ENCODE data around the gene RAB34.

RAB34 gene

GRCh38 chr17:28700278-28700677, 17.4 kb downstream of the RAB34 start:
- ChIA-PET POLR2A (interaction anchor here (2.6 kb wide), 1 partner anchor 11 kb away, joined by 17 read pairs; the partner anchor contains the start of gene PROCA1), CTCF (interaction anchor here (0.5 to 0.7 kb wide), 3 partner anchors 142 to 1416 kb away, joined by 3 read pairs; partner anchors contain the start of gene FAM222B)

GRCh38 chr17:28698253-28698941, 19.3 kb downstream of the RAB34 start:
- Histone ChIP-seq H3K27ac (ENCODE audit: extremely low read depth, low read depth, low read length) (no peak overlapping the region), H3K4me1 (ENCODE audit: control insufficient read depth, insufficient read depth, low read length) (no peaks in the 10 kb centered on the region), H3K9me3 (ENCODE audit: control insufficient read depth, insufficient read depth, low read depth, low read length) (no peaks in the 10 kb centered on the region), H3K4me3 (ENCODE audit: low read depth, low read length) (no peak overlapping the region), H3K36me3 (ENCODE audit: control insufficient read depth in 2 of 2, insufficient read depth in 1 of 2, low read length in 2 of 2) (peaks cover 39 to 100% of the 10 kb centered on the region in 2 experiments)
- TF ChIP-seq ATF2 (tag by site-specific recombination; IDR thresholded peaks at IDR 0.05; ENCODE audit: low read depth): no peak
- no peak for TF ChIP-seq ZNF571 (tag by site-specific recombination; IDR thresholded peaks at IDR 0.05)
- 0 out of 2 replicates have a peak, but pooled peaks have one; percentile 46 for TF ChIP-seq ZNF600 (tag by site-specific recombination; IDR thresholded peaks at IDR 0.05)
- TF ChIP-seq, protein P1, sequence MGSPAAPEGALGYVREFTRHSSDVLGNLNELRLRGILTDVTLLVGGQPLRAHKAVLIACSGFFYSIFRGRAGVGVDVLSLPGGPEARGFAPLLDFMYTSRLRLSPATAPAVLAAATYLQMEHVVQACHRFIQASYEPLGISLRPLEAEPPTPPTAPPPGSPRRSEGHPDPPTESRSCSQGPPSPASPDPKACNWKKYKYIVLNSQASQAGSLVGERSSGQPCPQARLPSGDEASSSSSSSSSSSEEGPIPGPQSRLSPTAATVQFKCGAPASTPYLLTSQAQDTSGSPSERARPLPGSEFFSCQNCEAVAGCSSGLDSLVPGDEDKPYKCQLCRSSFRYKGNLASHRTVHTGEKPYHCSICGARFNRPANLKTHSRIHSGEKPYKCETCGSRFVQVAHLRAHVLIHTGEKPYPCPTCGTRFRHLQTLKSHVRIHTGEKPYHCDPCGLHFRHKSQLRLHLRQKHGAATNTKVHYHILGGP (tag by site-specific recombination; IDR thresholded peaks at IDR 0.05): no peak
- TF ChIP-seq ZBTB44 (tag by site-specific recombination; IDR thresholded peaks at IDR 0.05): no peak
- TF ChIP-seq TSHZ1 (tag by site-specific recombination; IDR thresholded peaks at IDR 0.05; ENCODE audit: borderline replicate concordance): no peak
- ChIA-PET POLR2A (interaction anchor here (1.0 kb wide), 1 partner anchor 13 kb away, joined by 3 read pairs; the partner anchor contains the start of gene PROCA1), CTCF (interaction anchor here (0.8 kb wide), 1 partner anchor 51 kb away, joined by 5 read pairs; no protein-coding TSS in a partner anchor)

More at GRCh38 chr17:28700278-28700677, 17.4 kb downstream of the RAB34 start:
- Histone ChIP-seq H3K27ac (ENCODE audit: extremely low read depth, low read depth, low read length) (no peak overlapping the region), H3K4me3 (ENCODE audit: low read depth, low read length) (no peak overlapping the region), H3K36me3 (ENCODE audit: control insufficient read depth in 2 of 2, insufficient read depth in 1 of 2, low read length in 2 of 2) (peaks cover 28 to 98% of the 10 kb centered on the region in 2 experiments), H3K9me3 (ENCODE audit: control insufficient read depth, insufficient read depth, low read depth, low read length) (no peaks in the 10 kb centered on the region), H3K4me1 (ENCODE audit: control insufficient read depth, insufficient read depth, low read length) (no peaks in the 10 kb centered on the region)
- TF ChIP-seq ZNF677 (tag by site-specific recombination; IDR thresholded peaks at IDR 0.05): no peak
- no peak for TF ChIP-seq ZNF660 (tag by site-specific recombination; IDR thresholded peaks at IDR 0.05)
- TF ChIP-seq, protein P2, sequence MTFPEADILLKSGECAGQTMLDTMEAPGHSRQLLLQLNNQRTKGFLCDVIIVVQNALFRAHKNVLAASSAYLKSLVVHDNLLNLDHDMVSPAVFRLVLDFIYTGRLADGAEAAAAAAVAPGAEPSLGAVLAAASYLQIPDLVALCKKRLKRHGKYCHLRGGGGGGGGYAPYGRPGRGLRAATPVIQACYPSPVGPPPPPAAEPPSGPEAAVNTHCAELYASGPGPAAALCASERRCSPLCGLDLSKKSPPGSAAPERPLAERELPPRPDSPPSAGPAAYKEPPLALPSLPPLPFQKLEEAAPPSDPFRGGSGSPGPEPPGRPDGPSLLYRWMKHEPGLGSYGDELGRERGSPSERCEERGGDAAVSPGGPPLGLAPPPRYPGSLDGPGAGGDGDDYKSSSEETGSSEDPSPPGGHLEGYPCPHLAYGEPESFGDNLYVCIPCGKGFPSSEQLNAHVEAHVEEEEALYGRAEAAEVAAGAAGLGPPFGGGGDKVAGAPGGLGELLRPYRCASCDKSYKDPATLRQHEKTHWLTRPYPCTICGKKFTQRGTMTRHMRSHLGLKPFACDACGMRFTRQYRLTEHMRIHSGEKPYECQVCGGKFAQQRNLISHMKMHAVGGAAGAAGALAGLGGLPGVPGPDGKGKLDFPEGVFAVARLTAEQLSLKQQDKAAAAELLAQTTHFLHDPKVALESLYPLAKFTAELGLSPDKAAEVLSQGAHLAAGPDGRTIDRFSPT (tag by site-specific recombination; IDR thresholded peaks at IDR 0.05): no peak
- TF ChIP-seq ZNF510 (tag by site-specific recombination; IDR thresholded peaks at IDR 0.05; ENCODE audit: insufficient replicate concordance): no peak
- no peak for TF ChIP-seq REPIN1 (tag by site-specific recombination; IDR thresholded peaks at IDR 0.05; ENCODE audit: low read depth)
- TF ChIP-seq ZSCAN23 (tag by site-specific recombination; IDR thresholded peaks at IDR 0.05): no peak
- TF ChIP-seq HOXD13 (CRISPR knock-in tag; IDR thresholded peaks at IDR 0.05; ENCODE audit: borderline replicate concordance): no peak
- no peak for TF ChIP-seq ZNF423 (tag by site-specific recombination; IDR thresholded peaks at IDR 0.05)
- TF ChIP-seq ZNF132 (tag by site-specific recombination; IDR thresholded peaks at IDR 0.05; ENCODE audit: borderline replicate concordance): no peak
- TF ChIP-seq KLF10 (tag by site-specific recombination; IDR thresholded peaks at IDR 0.05): no peak
- TF ChIP-seq ZNF692 (tag by site-specific recombination; IDR thresholded peaks at IDR 0.05): no peak

Measured in HEK293 (cell line).